IPS-18a (cell line): ENCODE data around the gene CCDC24.

Source experiments
- H3K27ac ChIP-seq: one replicate; pipeline ENCODE4 v1.5.1; 2013; ENCODE audit warnings: low read length
- H3K27me3 ChIP-seq: one replicate; pipeline ENCODE4 v1.6.1; 2013; ENCODE audit warnings: mild to moderate bottlenecking, low read length; ENCODE audit not compliant: control insufficient read depth, insufficient read depth
- H3K36me3 ChIP-seq: one replicate; pipeline ENCODE4 v1.6.1; 2013; ENCODE audit warnings: low read depth, low read length; ENCODE audit not compliant: control insufficient read depth
- H3K4me1 ChIP-seq: one replicate; pipeline ENCODE4 v1.6.1; 2013; ENCODE audit warnings: low read depth, low read length; ENCODE audit not compliant: control insufficient read depth
- H3K4me3 ChIP-seq: one replicate; pipeline ENCODE4 v1.5.1; 2013; ENCODE audit warnings: low read length
- H3K9ac ChIP-seq: one replicate; pipeline ENCODE4 v1.6.1; 2013; ENCODE audit warnings: mild to moderate bottlenecking, low read length, moderate library complexity
- H3K9me3 ChIP-seq: one replicate; pipeline ENCODE4 v1.6.1; 2013; ENCODE audit warnings: low read depth, low read length; ENCODE audit not compliant: control insufficient read depth

The CCDC24 gene

GRCh38 chr1:43968348-43968948, 23.0 kb upstream of the CCDC24 start:
- Histone ChIP-seq H3K27ac (no peak overlapping the region), H3K36me3 (peaks cover 19% of the 10 kb centered on the region), H3K4me1 (peaks cover 3% of the 10 kb centered on the region), H3K4me3 (no peak overlapping the region), H3K27me3 (no peaks in the 10 kb centered on the region), H3K9ac (no peak overlapping the region), H3K9me3 (no peaks in the 10 kb centered on the region)

GRCh38 chr1:43969416-43969745, 22.0 kb upstream of the CCDC24 start:
- H3K36me3 ChIP-seq = peaks cover 19% of the 10 kb centered on the region
- H3K9me3 ChIP-seq = no peaks in the 10 kb centered on the region
- H3K27ac ChIP-seq = no peak overlapping the region
- H3K4me1 ChIP-seq = peaks cover 11% of the 10 kb centered on the region
- no peaks in the 10 kb centered on the region for H3K27me3 ChIP-seq
- peak overlapping the region; percentile 91 for H3K4me3 ChIP-seq
- H3K9ac ChIP-seq = no peak overlapping the region

- H3K4me1 ChIP-seq = peaks cover 11% of the 10 kb centered on the region
- peak within 1 kb of the TSS; percentile 81 for H3K9ac ChIP-seq
- no peaks in the 10 kb centered on the region for H3K9me3 ChIP-seq
- H3K27ac ChIP-seq = no peak within 1 kb of the TSS
- H3K36me3 ChIP-seq = peaks cover 19% of the 10 kb centered on the region
- no peaks in the 10 kb centered on the region for H3K27me3 ChIP-seq
- H3K4me3 ChIP-seq = peak within 1 kb of the TSS; percentile 91
Measured at GRCh38 chr1:43969746-43970466, 21.5 kb upstream of the CCDC24 start, which contains the start of gene DPH2. Gene DPH2, plus strand, starts transcription at chr1:43970010. Its CDS starts 166 bp downstream, at chr1:43970176.

GRCh38 chr1:43970502-43970901, 20.9 kb upstream of the CCDC24 start:
- H3K4me1 ChIP-seq = peaks cover 11% of the 10 kb centered on the region
- H3K9me3 ChIP-seq = no peaks in the 10 kb centered on the region
- H3K4me3 ChIP-seq = peak overlapping the region; percentile 91
- H3K27me3 ChIP-seq = no peaks in the 10 kb centered on the region
- H3K9ac ChIP-seq = peak overlapping the region; percentile 81
- no peak overlapping the region for H3K27ac ChIP-seq
- peaks cover 19% of the 10 kb centered on the region for H3K36me3 ChIP-seq

GRCh38 chr1:43970911-43971310, 20.5 kb upstream of the CCDC24 start:
- Histone ChIP-seq H3K27ac (no peak overlapping the region), H3K9ac (peak overlapping the region; percentile 81), H3K4me1 (peaks cover 15% of the 10 kb centered on the region), H3K36me3 (peaks cover 19% of the 10 kb centered on the region), H3K27me3 (no peaks in the 10 kb centered on the region), H3K4me3 (peak overlapping the region; percentile 91), H3K9me3 (no peaks in the 10 kb centered on the region)

- no peak overlapping the region for H3K4me3 ChIP-seq
- no peak overlapping the region for H3K27ac ChIP-seq
- H3K4me1 ChIP-seq = peaks cover 16% of the 10 kb centered on the region
- H3K27me3 ChIP-seq = no peaks in the 10 kb centered on the region
- H3K9me3 ChIP-seq = no peaks in the 10 kb centered on the region
- H3K9ac ChIP-seq = no peak overlapping the region
- peaks cover 22% of the 10 kb centered on the region for H3K36me3 ChIP-seq
Measured at GRCh38 chr1:43971336-43971980, 19.9 kb upstream of the CCDC24 start.

- peaks cover 16% of the 10 kb centered on the region for H3K4me1 ChIP-seq
- H3K9me3 ChIP-seq = no peaks in the 10 kb centered on the region
- H3K36me3 ChIP-seq = peaks cover 33% of the 10 kb centered on the region
- H3K4me3 ChIP-seq = peak overlapping the region; percentile 86
- no peaks in the 10 kb centered on the region for H3K27me3 ChIP-seq
- peak overlapping the region; percentile 53 for H3K9ac ChIP-seq
- no peak overlapping the region for H3K27ac ChIP-seq
Measured at GRCh38 chr1:43973981-43974442, 17.4 kb upstream of the CCDC24 start.

GRCh38 chr1:43974443-43975248, 16.8 kb upstream of the CCDC24 start, which contains the start of gene ATP6V0B:
Gene ATP6V0B, plus strand, starts transcription at chr1:43974960. Its CDS starts 81 bp downstream, at chr1:43975041.
- no peaks in the 10 kb centered on the region for H3K27me3 ChIP-seq
- peak within 1 kb of the TSS; percentile 86 for H3K4me3 ChIP-seq
- H3K9me3 ChIP-seq = no peaks in the 10 kb centered on the region
- peak within 1 kb of the TSS; percentile 77 for H3K9ac ChIP-seq
- peaks cover 12% of the 10 kb centered on the region for H3K4me1 ChIP-seq
- no peak within 1 kb of the TSS for H3K27ac ChIP-seq
- peaks cover 33% of the 10 kb centered on the region for H3K36me3 ChIP-seq

DNA sequence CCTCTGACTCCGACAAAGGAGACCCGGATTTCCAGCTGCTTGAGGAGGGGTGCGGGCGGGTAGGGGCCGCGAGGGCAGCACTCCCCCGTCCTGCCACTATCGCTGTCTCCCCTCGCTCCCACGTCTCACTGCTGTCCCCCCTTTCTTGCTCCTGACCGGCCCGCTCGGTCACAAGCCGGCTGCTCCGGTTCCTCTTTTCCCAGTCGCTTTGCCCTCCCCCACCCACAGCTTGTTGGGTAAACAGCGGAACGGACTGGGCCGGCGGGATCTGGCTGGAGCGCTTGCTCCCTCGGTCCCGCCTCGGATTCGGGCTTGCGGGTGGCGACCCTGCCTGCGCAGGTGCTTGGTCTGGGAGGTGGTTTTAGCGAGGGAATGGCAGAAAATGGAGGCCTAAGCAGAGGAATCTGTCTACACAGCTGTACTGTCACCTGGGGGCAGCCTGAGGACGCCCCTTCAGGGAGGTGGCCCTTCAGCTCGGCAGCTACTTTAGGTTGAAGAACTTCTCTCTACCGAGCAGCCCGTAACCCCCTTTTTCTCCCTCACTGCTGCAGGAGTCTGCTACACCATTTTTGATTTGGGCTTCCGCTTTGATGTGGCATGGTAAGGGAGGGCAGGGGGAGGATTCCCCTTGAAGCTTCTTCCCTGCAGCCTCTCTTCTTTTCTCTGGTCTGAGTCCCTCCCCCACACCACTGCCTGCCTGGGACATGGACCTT, 16.0 kb upstream of the CCDC24 start:
- H3K4me1 ChIP-seq = peaks cover 17% of the 10 kb centered on the region
- no peak overlapping the region for H3K27ac ChIP-seq
- peaks cover 33% of the 10 kb centered on the region for H3K36me3 ChIP-seq
- H3K9me3 ChIP-seq = no peaks in the 10 kb centered on the region
- H3K4me3 ChIP-seq = peak overlapping the region; percentile 86
- H3K27me3 ChIP-seq = no peaks in the 10 kb centered on the region
- H3K9ac ChIP-seq = peak overlapping the region; percentile 77

DNA sequence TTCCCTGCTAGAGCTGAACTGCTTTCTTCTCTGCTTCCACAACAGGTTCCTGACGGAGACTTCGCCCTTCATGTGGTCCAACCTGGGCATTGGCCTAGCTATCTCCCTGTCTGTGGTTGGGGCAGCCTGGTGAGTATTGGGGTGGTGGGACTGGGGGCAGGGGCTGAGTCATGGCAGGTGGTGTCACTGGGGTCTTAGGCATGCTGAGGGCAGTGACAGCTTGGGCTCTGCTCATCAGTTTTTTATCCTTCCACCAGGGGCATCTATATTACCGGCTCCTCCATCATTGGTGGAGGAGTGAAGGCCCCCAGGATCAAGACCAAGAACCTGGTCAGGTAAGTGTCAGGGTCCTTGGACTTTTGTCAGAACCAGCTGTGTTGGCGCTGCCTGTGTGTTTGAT, 15.4 kb upstream of the CCDC24 start:
- H3K9me3 ChIP-seq = no peaks in the 10 kb centered on the region
- no peak overlapping the region for H3K27ac ChIP-seq
- peak overlapping the region; percentile 86 for H3K4me3 ChIP-seq
- peaks cover 33% of the 10 kb centered on the region for H3K36me3 ChIP-seq
- H3K27me3 ChIP-seq = no peaks in the 10 kb centered on the region
- no peak overlapping the region for H3K9ac ChIP-seq
- peaks cover 17% of the 10 kb centered on the region for H3K4me1 ChIP-seq
